H1 (cell line): Measurements from ENCODE around the gene GPX7.

Experiments used
- EP300 ChIP-seq, 2 experiments: IDR thresholded peaks; 1 replicate in 1 of 2; 2 replicates in 1 of 2; pipeline ENCODE4 v1.6.1; 2011 to 2012; ENCODE audit warnings: low read depth in 2 of 2, low read length in 2 of 2, mild to moderate bottlenecking in 2 of 2, borderline replicate concordance in 1 of 2, inconsistent platforms in 1 of 2, moderate library complexity in 1 of 2
- GABPA ChIP-seq: IDR thresholded peaks from 2 replicates; pipeline ENCODE4 v1.6.1; 2011; ENCODE audit warnings: mild to moderate bottlenecking, low read length, moderate library complexity, borderline replicate concordance; ENCODE audit not compliant: insufficient read depth
- SAP30 ChIP-seq: fragments of 300-600 bp; sonication (generic); IDR thresholded peaks from 2 replicates; pipeline ENCODE4 v1.7.1; 2012; ENCODE audit warnings: low read length, moderate library complexity, mild to moderate bottlenecking, inconsistent platforms; ENCODE audit not compliant: insufficient read depth, insufficient replicate concordance
- SIN3A ChIP-seq, 2 experiments: IDR thresholded peaks in 1 of 2; conservative IDR thresholded peaks in 1 of 2; 2 replicates each; pipeline ENCODE4 v1.6.1; 2011 to 2012; ENCODE audit warnings: low read length in 2 of 2, improper control_type of control experiment in 1 of 2, low read depth in 1 of 2, mild to moderate bottlenecking in 1 of 2
- SRF ChIP-seq: IDR thresholded peaks from 2 replicates; pipeline ENCODE4 v1.6.1; 2011; ENCODE audit warnings: mild to moderate bottlenecking, low read depth, low read length, moderate library complexity

DNA sequence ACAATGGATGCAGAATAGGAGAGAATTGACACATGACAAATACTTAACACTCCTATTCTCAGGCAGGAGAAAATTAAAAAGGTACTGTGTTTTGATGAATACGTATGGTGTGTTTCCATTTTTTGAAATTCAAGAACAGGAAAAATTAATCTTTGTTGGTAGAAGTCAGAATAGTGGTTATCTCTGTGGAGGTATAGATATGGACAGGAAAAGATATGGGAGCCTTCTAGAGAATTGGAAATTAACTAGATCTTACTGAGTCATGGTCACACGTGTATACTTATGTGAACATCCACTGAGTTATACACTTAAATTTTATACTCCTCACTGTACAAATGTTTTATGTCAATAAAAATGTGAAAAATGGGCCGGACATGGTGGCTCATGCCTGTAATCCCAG lies 39.4 kb upstream of the GPX7 start:
- TF ChIP-seq SAP30 (no peak), SIN3A (conservative IDR thresholded peaks at IDR 0.05 in 1 of 2, IDR thresholded peaks at IDR 0.05 in 1 of 2; ENCODE audit: low read depth in 1 of 2, low read length in 2 of 2) (no peak), GABPA (no peak), SRF (no peak), EP300 (IDR thresholded peaks at IDR 0.05; ENCODE audit: borderline replicate concordance in 1 of 2, low read depth in 2 of 2, low read length in 2 of 2) (no peak)
